Endothelial cell of umbilical vein (primary cell): Measurements from ENCODE around the gene KRTAP3-3. TPM values are rescaled to one million over a fixed set of nuclear protein-coding genes. Genes with fewer than 3 reads are reported as not detected.

Source experiments
- BruUV-seq: library from RNA; stranded (reverse); fragments of 400-500 nt; replicated peaks from 2 replicates; lab custom pipeline; 2021; lab: Mats Ljungman, UMichigan
- CTCF ChIA-PET: fragments of 300-600, 350-600 bp; sonication (Branson Sonifier 250); formaldehyde crosslinking; loops from one replicate; lab custom pipeline; 2021; ENCODE audit warnings: antibody characterized with exemption, inconsistent platforms; lab: Charles Lee
- POLR2A ChIA-PET: fragments of 300-600, 350-600 bp; sonication (Branson Sonifier 250); formaldehyde crosslinking; loops from one replicate; lab custom pipeline; 2021; ENCODE audit warnings: antibody characterized with exemption, inconsistent platforms; lab: Charles Lee
- DNase-seq: peaks from one replicate; pipeline ENCODE4 v3.0.0-alpha.2; 2011; ENCODE audit warnings: low read depth, low spot score
- FAIRE-seq: peaks from 2 replicates; lab custom pipeline; 2011; peaks lifted over from hg19 to GRCh38; lab: Jason Lieb, UNC
- H2AFZ ChIP-seq: 2 replicates; pipeline ENCODE4 v1.6.0; 2012; ENCODE audit warnings: low read depth, low read length, control low read depth, inconsistent platforms
- H3K27ac ChIP-seq: 2 replicates; pipeline ENCODE4 v1.5.1; 2011; ENCODE audit warnings: low read depth, mild to moderate bottlenecking, control low read depth, low read length, moderate library complexity; ENCODE audit not compliant: insufficient read depth
- H3K27me3 ChIP-seq, 2 experiments: 2 replicates each; pipeline versions ENCODE4 v1.6.0 to v1.6.1; 2011; ENCODE audit warnings: low read length in 2 of 2, mixed read lengths in 1 of 2; ENCODE audit not compliant: control insufficient read depth in 2 of 2, insufficient read depth in 2 of 2
- H3K36me3 ChIP-seq, 2 experiments: 2 replicates in 1 of 2; 3 replicates in 1 of 2; pipeline ENCODE4 v1.5.1; 2011; ENCODE audit warnings: low read length in 2 of 2, mild to moderate bottlenecking in 1 of 2, moderate library complexity in 1 of 2; ENCODE audit not compliant: control insufficient read depth in 2 of 2, insufficient read depth in 2 of 2; ENCODE audit errors: extremely low read depth in 1 of 2
- H3K4me1 ChIP-seq: 3 replicates; pipeline ENCODE4 v1.5.1; 2011; ENCODE audit warnings: mild to moderate bottlenecking, low read length; ENCODE audit not compliant: control insufficient read depth, insufficient read depth; ENCODE audit errors: extremely low read depth
- H3K4me2 ChIP-seq: 2 replicates; pipeline ENCODE4 v1.6.1; 2011; ENCODE audit warnings: low read length, control low read depth, mixed read lengths; ENCODE audit not compliant: insufficient read depth
- H3K4me3 ChIP-seq, 3 experiments: fragments of 200-600 bp in 1 of 3; sonication (generic), shearing (Covaris generic) in 1 of 3; replicated peaks in 1 of 3; 2 replicates each; pipeline ENCODE4 v1.5.1; 2011 to 2016; ENCODE audit warnings: control low read depth in 3 of 3, low read length in 3 of 3, mild to moderate bottlenecking in 2 of 3, inconsistent platforms in 1 of 3, low read depth in 1 of 3, moderate library complexity in 1 of 3; ENCODE audit not compliant: insufficient read depth in 1 of 3
- H3K79me2 ChIP-seq: 2 replicates; pipeline ENCODE4 v1.6.0; 2012; ENCODE audit warnings: low read length, inconsistent platforms; ENCODE audit not compliant: control insufficient read depth, insufficient read depth
- H3K9ac ChIP-seq: replicated peaks from 2 replicates; pipeline ENCODE3; 2011; ENCODE audit warnings: low read length, control low read depth; ENCODE audit not compliant: insufficient read depth; ENCODE audit errors: extremely low read depth
- H3K9me1 ChIP-seq: replicated peaks from 3 replicates; pipeline ENCODE4 v1.6.0; 2011; ENCODE audit warnings: mild to moderate bottlenecking, low read length; ENCODE audit not compliant: control insufficient read depth, insufficient read depth; ENCODE audit errors: extremely low read depth
- H3K9me3 ChIP-seq: replicated peaks from 2 replicates; pipeline ENCODE4 v1.5.1; 2012; ENCODE audit warnings: low read length, inconsistent platforms; ENCODE audit not compliant: control insufficient read depth, insufficient read depth
- H4K20me1 ChIP-seq: replicated peaks from 2 replicates; pipeline ENCODE3; 2011; ENCODE audit warnings: mild to moderate bottlenecking, low read length; ENCODE audit not compliant: control insufficient read depth, insufficient read depth; ENCODE audit errors: extremely low read depth
- EZH2 ChIP-seq: IDR thresholded peaks from 2 replicates; pipeline ENCODE4 v1.6.1; 2012; ENCODE audit warnings: borderline replicate concordance, low read depth, mild to moderate bottlenecking, moderate library complexity, low read length, inconsistent platforms; ENCODE audit not compliant: severe bottlenecking
- FOS ChIP-seq: IDR thresholded peaks from 2 replicates; pipeline ENCODE4 v1.6.1; 2011; ENCODE audit warnings: mild to moderate bottlenecking, low read length, moderate library complexity, borderline replicate concordance; ENCODE audit not compliant: insufficient read depth
- JUN ChIP-seq: IDR thresholded peaks from 2 replicates; pipeline ENCODE4 v1.6.1; 2011; ENCODE audit warnings: borderline replicate concordance, low read depth; ENCODE audit not compliant: insufficient read length, insufficient read depth
- MYC ChIP-seq: IDR thresholded peaks from one replicate; pipeline ENCODE4 v1.6.1; 2011; ENCODE audit warnings: mild to moderate bottlenecking, low read depth, low read length
- POLR2AphosphoS5 ChIP-seq: IDR thresholded peaks from 2 replicates; pipeline ENCODE4 v1.6.1; 2012; ENCODE audit warnings: low read depth, mild to moderate bottlenecking, control low read depth, low read length, moderate library complexity; ENCODE audit not compliant: insufficient read depth
- dilution Hi-C: fragments of 300-500 bp; cut with MboI; formaldehyde crosslinking; loops from one replicate; pipeline ENCODE4 v1.15.0; 2019; ENCODE audit warnings: low sequenced_read_pairs; ENCODE audit not compliant: extremely low pct_ligation_motif_present
- intact Hi-C: fragments of 100-400 bp; cut with micrococcal nuclease; formaldehyde crosslinking; loops from one replicate; pipeline ENCODE4 v1.10.0; 2022
- polyA plus RNA-seq, 4 experiments: library from polyadenylated mRNA; depleted of rRNA in 3 of 4; stranded (reverse) in 3 of 4; unstranded in 1 of 4; fragments of >200 nt; gene quantifications; 2 replicates each; pipeline versions ENCODE4 v1.2.1 to v1.2.3, GENCODE V29; 2011 to 2012; ENCODE audit warnings: missing spikeins in 1 of 4
- total RNA-seq: library from RNA; stranded (reverse); gene quantifications from 2 replicates; pipeline ENCODE4 v1.2.3, GENCODE V29; 2021
- TF ChIP-seq, protein P1 (sequence below): IDR thresholded peaks from 2 replicates; pipeline ENCODE4 v1.6.1; 2011; ENCODE audit not compliant: insufficient read depth, insufficient read length
- TF ChIP-seq, protein P2 (sequence below), 2 donors: IDR thresholded peaks; 1 replicate in 1 of 2; 2 replicates in 1 of 2; pipeline ENCODE4 v1.5.1; 2011; ENCODE audit warnings: low read length in 2 of 2, mild to moderate bottlenecking in 2 of 2, moderate library complexity in 2 of 2, control low read depth in 1 of 2, inconsistent platforms in 1 of 2, low read depth in 1 of 2; ENCODE audit not compliant: insufficient read depth in 1 of 2; ENCODE audit errors: extremely low read depth in 1 of 2

Gene KRTAP3-3
- total and polyA plus RNA-seq, 2 donors (not counting 3 experiments of a cell fraction or from before 2014, with no cell fraction given), result not detected

DNA sequence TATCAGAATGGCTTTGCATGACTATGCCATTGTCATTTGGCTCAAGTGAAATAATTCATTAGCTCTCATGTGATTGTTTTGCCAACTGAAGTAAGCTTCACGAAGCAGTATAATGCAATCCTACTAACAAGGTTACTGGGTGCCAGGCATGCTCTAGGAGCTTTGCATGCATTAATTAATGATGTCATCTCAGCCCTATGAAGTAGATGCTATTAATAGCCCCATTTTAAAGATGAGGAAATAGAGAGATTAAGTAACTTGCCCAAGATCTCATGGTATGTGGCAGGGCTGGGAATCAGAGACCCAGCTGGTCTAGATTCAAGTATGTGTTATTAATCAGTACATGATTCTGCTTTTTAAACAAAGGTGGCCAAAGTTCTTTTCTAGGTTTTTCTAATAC is 41.3 kb downstream of the KRTAP3-3 start:
- Histone ChIP-seq H3K9me3 (no peaks in the 10 kb centered on the region), H3K9ac (no peak overlapping the region), H3K4me3 (no peak overlapping the region), H3K4me2 (no peak overlapping the region), H3K27me3 (peaks cover 13 to 14% of the 10 kb centered on the region in 2 experiments), H4K20me1 (no peaks in the 10 kb centered on the region), H3K36me3 (no peaks in the 10 kb centered on the region), H3K27ac (no peak overlapping the region), H3K79me2 (no peaks in the 10 kb centered on the region), H3K4me1 (no peaks in the 10 kb centered on the region), H3K9me1 (no peaks in the 10 kb centered on the region), H2AFZ (no peak overlapping the region)
- FAIRE-seq, result no peak
- BruUV-seq, result no TSS peak
- intact Hi-C loops, result no loop called here
- dilution Hi-C loops, result no loop called here
- DNase-seq, result no peak
- POLR2A ChIA-PET, result no interaction called here
- TF ChIP-seq JUN (no peak), FOS (no peak), MYC (no peak), POLR2AphosphoS5 (no peak), EZH2 (no peak)
- TF ChIP-seq, protein P1, sequence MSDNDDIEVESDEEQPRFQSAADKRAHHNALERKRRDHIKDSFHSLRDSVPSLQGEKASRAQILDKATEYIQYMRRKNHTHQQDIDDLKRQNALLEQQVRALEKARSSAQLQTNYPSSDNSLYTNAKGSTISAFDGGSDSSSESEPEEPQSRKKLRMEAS, result no peak
- TF ChIP-seq, protein P2, sequence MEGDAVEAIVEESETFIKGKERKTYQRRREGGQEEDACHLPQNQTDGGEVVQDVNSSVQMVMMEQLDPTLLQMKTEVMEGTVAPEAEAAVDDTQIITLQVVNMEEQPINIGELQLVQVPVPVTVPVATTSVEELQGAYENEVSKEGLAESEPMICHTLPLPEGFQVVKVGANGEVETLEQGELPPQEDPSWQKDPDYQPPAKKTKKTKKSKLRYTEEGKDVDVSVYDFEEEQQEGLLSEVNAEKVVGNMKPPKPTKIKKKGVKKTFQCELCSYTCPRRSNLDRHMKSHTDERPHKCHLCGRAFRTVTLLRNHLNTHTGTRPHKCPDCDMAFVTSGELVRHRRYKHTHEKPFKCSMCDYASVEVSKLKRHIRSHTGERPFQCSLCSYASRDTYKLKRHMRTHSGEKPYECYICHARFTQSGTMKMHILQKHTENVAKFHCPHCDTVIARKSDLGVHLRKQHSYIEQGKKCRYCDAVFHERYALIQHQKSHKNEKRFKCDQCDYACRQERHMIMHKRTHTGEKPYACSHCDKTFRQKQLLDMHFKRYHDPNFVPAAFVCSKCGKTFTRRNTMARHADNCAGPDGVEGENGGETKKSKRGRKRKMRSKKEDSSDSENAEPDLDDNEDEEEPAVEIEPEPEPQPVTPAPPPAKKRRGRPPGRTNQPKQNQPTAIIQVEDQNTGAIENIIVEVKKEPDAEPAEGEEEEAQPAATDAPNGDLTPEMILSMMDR (IDR thresholded peaks at IDR 0.05; ENCODE audit: extremely low read depth in 1 of 2, insufficient read depth in 1 of 2, low read depth in 1 of 2, low read length in 2 of 2), result no peak
- CTCF ChIA-PET, result no interaction called here
